Stimulated activated memory B cell treated with anti-CD40 and anti-IgM and Interleukin-4, amounts not matched to agents 10 μg/mL and 1 μg/mL and 100 μg/mL, for 72 hours (primary cell): ENCODE results near the gene CCDC13.

Source experiments
- ATAC-seq: fragments of 150-1000 bp; cut with Tn5 transposase; 2 replicates; pipeline ENCODE4 v1.10.0; 2021
- H3K27ac Mint-ChIP-seq: one replicate; pipeline ENCODE4 v1.8.0; 2022; ENCODE audit warnings: mild to moderate bottlenecking, mixed read lengths
- H3K27me3 Mint-ChIP-seq: one replicate; pipeline ENCODE4 v1.8.0; 2022; ENCODE audit warnings: mixed read lengths
- H3K36me3 Mint-ChIP-seq: one replicate; pipeline ENCODE4 v1.8.0; 2022; ENCODE audit warnings: mixed read lengths
- H3K4me1 Mint-ChIP-seq: one replicate; pipeline ENCODE4 v1.8.0; 2022; ENCODE audit warnings: mixed read lengths
- H3K4me3 Mint-ChIP-seq: one replicate; pipeline ENCODE4 v1.8.0; 2022; ENCODE audit warnings: mild to moderate bottlenecking, moderate library complexity, mixed read lengths
- H3K9me3 Mint-ChIP-seq: one replicate; pipeline ENCODE4 v1.8.0; 2022; ENCODE audit warnings: mixed read lengths

Gene CCDC13

GRCh38 chr3:42778644-42779043, 5.6 kb upstream of the CCDC13 start:
- H3K4me1 Mint-ChIP-seq, result peaks cover 5% of the 10 kb centered on the region
- no peak for ATAC-seq
- no peaks in the 10 kb centered on the region for H3K27me3 Mint-ChIP-seq
- H3K27ac Mint-ChIP-seq, result no peak overlapping the region
- H3K9me3 Mint-ChIP-seq, result no peaks in the 10 kb centered on the region
- peaks cover 10% of the 10 kb centered on the region for H3K36me3 Mint-ChIP-seq
- no peak overlapping the region for H3K4me3 Mint-ChIP-seq

- Mint-ChIP-seq H3K9me3 (no peaks in the 10 kb centered on the region), H3K27ac (peak overlapping the region; percentile 92)
These were observed 327 bp upstream of the CCDC13 start for GRCh38 chr3:42773409-42773751.

GRCh38 chr3:42771271-42771670, 1.8 kb downstream of the CCDC13 start:
- ATAC-seq, result no peak
- Mint-ChIP-seq H3K27ac (no peak overlapping the region), H3K27me3 (no peaks in the 10 kb centered on the region), H3K4me3 (no peak overlapping the region), H3K9me3 (no peaks in the 10 kb centered on the region), H3K4me1 (peaks cover 14% of the 10 kb centered on the region), H3K36me3 (no peaks in the 10 kb centered on the region)

More at GRCh38 chr3:42773409-42773751, 327 bp upstream of the CCDC13 start:
- H3K36me3 Mint-ChIP-seq, result no peaks in the 10 kb centered on the region
- peak; percentile 10 for ATAC-seq
- H3K4me3 Mint-ChIP-seq, result peak overlapping the region; percentile 81
- H3K4me1 Mint-ChIP-seq, result peaks cover 14% of the 10 kb centered on the region
- H3K27me3 Mint-ChIP-seq, result no peaks in the 10 kb centered on the region

- Mint-ChIP-seq H3K9me3 (no peaks in the 10 kb centered on the region), H3K36me3 (no peaks in the 10 kb centered on the region), H3K27me3 (no peaks in the 10 kb centered on the region), H3K4me1 (peaks cover 14% of the 10 kb centered on the region), H3K27ac (no peak overlapping the region), H3K4me3 (no peak overlapping the region)
- ATAC-seq, result no peak
These were observed 3.4 kb downstream of the CCDC13 start for GRCh38 chr3:42769477-42770131.

GRCh38 chr3:42764561-42765295, 8.3 kb downstream of the CCDC13 start:
- no peaks in the 10 kb centered on the region for H3K36me3 Mint-ChIP-seq
- H3K27me3 Mint-ChIP-seq, result no peaks in the 10 kb centered on the region
- no peaks in the 10 kb centered on the region for H3K4me1 Mint-ChIP-seq
- H3K9me3 Mint-ChIP-seq, result no peaks in the 10 kb centered on the region
- ATAC-seq, result no peak
- H3K27ac Mint-ChIP-seq, result no peak overlapping the region
- no peak overlapping the region for H3K4me3 Mint-ChIP-seq

GRCh38 chr3:42764115-42764514, 8.9 kb downstream of the CCDC13 start:
- no peaks in the 10 kb centered on the region for H3K9me3 Mint-ChIP-seq
- H3K36me3 Mint-ChIP-seq, result no peaks in the 10 kb centered on the region
- H3K4me1 Mint-ChIP-seq, result no peaks in the 10 kb centered on the region
- ATAC-seq, result no peak
- H3K27ac Mint-ChIP-seq, result no peak overlapping the region
- H3K4me3 Mint-ChIP-seq, result no peak overlapping the region
- no peaks in the 10 kb centered on the region for H3K27me3 Mint-ChIP-seq

GRCh38 chr3:42763021-42763420, 10.0 kb downstream of the CCDC13 start:
- ATAC-seq, result no peak
- Mint-ChIP-seq H3K4me3 (no peak overlapping the region), H3K27ac (no peak overlapping the region)

GRCh38 chr3:42762046-42762724, 10.9 kb downstream of the CCDC13 start:
- no peak overlapping the region for H3K27ac Mint-ChIP-seq
- no peak overlapping the region for H3K4me3 Mint-ChIP-seq
- no peaks in the 10 kb centered on the region for H3K27me3 Mint-ChIP-seq
- no peaks in the 10 kb centered on the region for H3K9me3 Mint-ChIP-seq
- no peaks in the 10 kb centered on the region for H3K36me3 Mint-ChIP-seq
- H3K4me1 Mint-ChIP-seq, result no peaks in the 10 kb centered on the region
- no peak for ATAC-seq

More at GRCh38 chr3:42763021-42763420, 10.0 kb downstream of the CCDC13 start:
- H3K9me3 Mint-ChIP-seq, result no peaks in the 10 kb centered on the region
- no peaks in the 10 kb centered on the region for H3K27me3 Mint-ChIP-seq
- no peaks in the 10 kb centered on the region for H3K4me1 Mint-ChIP-seq
- no peaks in the 10 kb centered on the region for H3K36me3 Mint-ChIP-seq

- H3K9me3 Mint-ChIP-seq, result no peaks in the 10 kb centered on the region
- ATAC-seq, result no peak
- no peak overlapping the region for H3K4me3 Mint-ChIP-seq
- H3K4me1 Mint-ChIP-seq, result no peaks in the 10 kb centered on the region
- no peaks in the 10 kb centered on the region for H3K27me3 Mint-ChIP-seq
- no peak overlapping the region for H3K27ac Mint-ChIP-seq
- no peaks in the 10 kb centered on the region for H3K36me3 Mint-ChIP-seq
These were observed 14.9 kb downstream of the CCDC13 start for GRCh38 chr3:42758126-42758525.

GRCh38 chr3:42756681-42757213, 16.3 kb downstream of the CCDC13 start:
- H3K4me1 Mint-ChIP-seq, result no peaks in the 10 kb centered on the region
- no peaks in the 10 kb centered on the region for H3K27me3 Mint-ChIP-seq
- no peak for ATAC-seq
- H3K4me3 Mint-ChIP-seq, result no peak overlapping the region
- no peaks in the 10 kb centered on the region for H3K9me3 Mint-ChIP-seq
- H3K36me3 Mint-ChIP-seq, result no peaks in the 10 kb centered on the region
- H3K27ac Mint-ChIP-seq, result no peak overlapping the region

GRCh38 chr3:42755681-42756578, 17.1 kb downstream of the CCDC13 start:
- no peak for ATAC-seq
- no peak overlapping the region for H3K27ac Mint-ChIP-seq

GRCh38 chr3:42753757-42754156, 19.3 kb downstream of the CCDC13 start:
- H3K4me3 Mint-ChIP-seq, result no peak overlapping the region
- no peaks in the 10 kb centered on the region for H3K9me3 Mint-ChIP-seq
- no peaks in the 10 kb centered on the region for H3K36me3 Mint-ChIP-seq
- H3K27me3 Mint-ChIP-seq, result no peaks in the 10 kb centered on the region
- ATAC-seq, result no peak
- H3K27ac Mint-ChIP-seq, result no peak overlapping the region
- H3K4me1 Mint-ChIP-seq, result no peaks in the 10 kb centered on the region

More at GRCh38 chr3:42755681-42756578, 17.1 kb downstream of the CCDC13 start:
- Mint-ChIP-seq H3K4me1 (no peaks in the 10 kb centered on the region), H3K4me3 (no peak overlapping the region), H3K27me3 (no peaks in the 10 kb centered on the region), H3K9me3 (no peaks in the 10 kb centered on the region), H3K36me3 (no peaks in the 10 kb centered on the region)

- H3K4me1 Mint-ChIP-seq, result no peaks in the 10 kb centered on the region
- H3K36me3 Mint-ChIP-seq, result no peaks in the 10 kb centered on the region
- H3K27ac Mint-ChIP-seq, result no peak overlapping the region
- H3K4me3 Mint-ChIP-seq, result no peak overlapping the region
- no peaks in the 10 kb centered on the region for H3K9me3 Mint-ChIP-seq
- no peaks in the 10 kb centered on the region for H3K27me3 Mint-ChIP-seq
- ATAC-seq, result no peak
These were observed 20.1 kb downstream of the CCDC13 start for GRCh38 chr3:42752961-42753360.

- H3K27me3 Mint-ChIP-seq, result no peaks in the 10 kb centered on the region
- no peak for ATAC-seq
- H3K36me3 Mint-ChIP-seq, result no peaks in the 10 kb centered on the region
- no peaks in the 10 kb centered on the region for H3K9me3 Mint-ChIP-seq
- H3K27ac Mint-ChIP-seq, result no peak overlapping the region
- no peak overlapping the region for H3K4me3 Mint-ChIP-seq
- no peaks in the 10 kb centered on the region for H3K4me1 Mint-ChIP-seq
These were observed 20.6 kb downstream of the CCDC13 start for GRCh38 chr3:42752441-42752840.

- Mint-ChIP-seq H3K4me1 (no peaks in the 10 kb centered on the region), H3K36me3 (no peaks in the 10 kb centered on the region), H3K27ac (no peak overlapping the region), H3K4me3 (no peak overlapping the region), H3K9me3 (no peaks in the 10 kb centered on the region), H3K27me3 (no peaks in the 10 kb centered on the region)
- ATAC-seq, result no peak
These were observed 21.4 kb downstream of the CCDC13 start for GRCh38 chr3:42751609-42752008.
